Cerebellar cortex (tissue), 1 donor: ENCODE results near the gene MOB2.

Experiments used
- DNase-seq: peaks from one replicate; pipeline ENCODE4 v3.0.0-alpha.2; 2015; ENCODE audit warnings: low spot score

MOB2 gene, protein sequence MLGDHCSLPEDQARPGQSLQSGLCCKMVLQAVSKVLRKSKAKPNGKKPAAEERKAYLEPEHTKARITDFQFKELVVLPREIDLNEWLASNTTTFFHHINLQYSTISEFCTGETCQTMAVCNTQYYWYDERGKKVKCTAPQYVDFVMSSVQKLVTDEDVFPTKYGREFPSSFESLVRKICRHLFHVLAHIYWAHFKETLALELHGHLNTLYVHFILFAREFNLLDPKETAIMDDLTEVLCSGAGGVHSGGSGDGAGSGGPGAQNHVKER

DNA sequence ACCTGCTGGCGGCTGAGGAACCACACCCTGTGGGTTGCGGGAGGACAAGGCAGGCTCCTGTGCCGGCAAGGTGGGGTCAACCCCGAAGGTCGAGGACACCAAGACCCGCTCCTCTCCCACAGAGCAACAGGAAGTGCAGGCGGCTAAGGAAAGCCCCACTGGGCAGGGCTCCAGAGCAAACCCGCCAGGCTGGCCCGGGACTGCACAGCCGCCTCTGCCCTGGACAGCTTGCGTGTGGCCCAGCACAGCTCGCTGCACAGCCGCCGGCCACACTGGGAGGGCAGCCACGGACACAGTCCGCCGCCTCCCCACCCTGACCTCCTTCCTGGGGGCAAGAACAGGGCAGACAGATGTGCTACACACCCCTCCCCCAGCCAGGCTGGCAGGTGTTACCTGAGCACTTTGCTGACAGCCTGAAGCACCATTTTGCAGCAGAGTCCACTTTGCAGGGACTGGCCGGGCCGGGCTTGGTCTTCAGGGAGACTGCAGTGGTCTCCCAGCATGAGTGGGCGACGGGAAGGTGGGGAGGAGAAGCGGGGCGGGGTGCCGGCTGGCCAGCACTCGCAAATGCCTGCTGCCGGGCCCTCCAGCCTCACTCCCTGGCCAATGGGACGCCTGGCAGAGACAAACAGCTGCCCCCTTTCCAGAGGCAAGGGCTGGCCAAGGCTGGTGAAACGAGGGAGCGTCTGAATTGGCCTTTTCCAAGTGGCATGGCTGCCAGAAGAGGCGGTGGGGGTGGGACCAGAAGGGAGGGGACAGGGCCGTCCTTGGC, at the start of gene MOB2:
MOB2 (minus strand) TSS at position 726 of the 772 bp plus-strand sequence; CDS start at position 503, 223 bp downstream.
- no peak for DNase-seq

DNA sequence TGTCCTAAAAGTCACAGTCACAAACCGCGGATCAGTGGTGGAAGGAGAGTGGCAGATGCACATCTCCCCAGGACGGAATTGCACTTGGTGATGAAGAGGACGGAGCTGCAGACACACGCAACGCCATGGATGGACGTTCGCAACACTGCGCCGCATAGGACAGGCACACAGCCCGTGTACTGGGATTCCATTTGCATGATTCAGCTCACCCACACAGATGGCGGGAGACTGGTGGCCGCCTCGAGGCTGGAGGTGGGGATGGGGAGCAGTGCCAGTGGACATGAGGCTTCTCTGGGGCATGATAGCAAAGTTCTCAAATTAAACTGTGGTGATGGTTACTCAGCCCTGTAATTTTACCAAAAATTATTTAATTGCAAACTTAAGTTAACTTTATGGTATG, 48.1 kb upstream of the MOB2 start:
- no peak for DNase-seq

DNA sequence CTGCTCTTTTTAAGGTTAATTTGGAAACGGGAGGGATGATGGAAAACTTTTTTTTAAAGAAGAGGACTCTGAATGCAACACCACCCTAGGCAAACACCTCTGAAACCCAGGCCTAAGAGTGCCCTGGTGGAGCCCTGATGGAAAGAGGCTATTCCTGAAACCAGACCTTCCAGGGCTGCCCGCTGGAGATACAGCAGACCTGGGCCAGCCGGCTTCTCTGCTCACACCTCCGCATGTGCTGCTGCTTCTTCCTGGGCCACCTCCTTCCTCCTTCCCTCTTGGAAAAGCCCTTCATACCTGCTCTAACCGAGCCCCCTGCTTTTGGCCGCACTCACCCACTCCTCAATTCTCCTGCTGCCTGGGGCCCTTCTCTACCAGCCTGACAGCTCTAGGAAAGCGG, 47.6 kb upstream of the MOB2 start:
- DNase-seq = no peak

DNA sequence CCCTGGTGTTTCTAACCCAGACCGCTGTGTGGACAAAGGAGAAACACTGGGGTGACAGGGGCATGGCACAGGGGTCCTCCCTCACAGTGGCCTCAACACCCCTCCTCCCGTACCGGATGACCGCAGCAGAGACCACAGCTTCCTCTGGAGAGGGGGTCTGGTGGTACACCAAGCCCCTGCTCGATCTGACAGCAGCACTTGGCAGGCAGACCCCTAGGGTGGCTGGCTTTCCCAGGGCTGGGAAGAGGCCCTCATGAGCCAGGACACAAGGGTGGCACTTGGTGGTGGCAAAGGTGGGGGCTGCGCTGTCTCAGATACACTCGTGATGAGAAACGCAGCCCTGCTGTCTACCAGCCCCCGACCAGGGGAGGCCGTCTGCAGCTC, 46.8 kb upstream of the MOB2 start:
- DNase-seq = no peak

DNA sequence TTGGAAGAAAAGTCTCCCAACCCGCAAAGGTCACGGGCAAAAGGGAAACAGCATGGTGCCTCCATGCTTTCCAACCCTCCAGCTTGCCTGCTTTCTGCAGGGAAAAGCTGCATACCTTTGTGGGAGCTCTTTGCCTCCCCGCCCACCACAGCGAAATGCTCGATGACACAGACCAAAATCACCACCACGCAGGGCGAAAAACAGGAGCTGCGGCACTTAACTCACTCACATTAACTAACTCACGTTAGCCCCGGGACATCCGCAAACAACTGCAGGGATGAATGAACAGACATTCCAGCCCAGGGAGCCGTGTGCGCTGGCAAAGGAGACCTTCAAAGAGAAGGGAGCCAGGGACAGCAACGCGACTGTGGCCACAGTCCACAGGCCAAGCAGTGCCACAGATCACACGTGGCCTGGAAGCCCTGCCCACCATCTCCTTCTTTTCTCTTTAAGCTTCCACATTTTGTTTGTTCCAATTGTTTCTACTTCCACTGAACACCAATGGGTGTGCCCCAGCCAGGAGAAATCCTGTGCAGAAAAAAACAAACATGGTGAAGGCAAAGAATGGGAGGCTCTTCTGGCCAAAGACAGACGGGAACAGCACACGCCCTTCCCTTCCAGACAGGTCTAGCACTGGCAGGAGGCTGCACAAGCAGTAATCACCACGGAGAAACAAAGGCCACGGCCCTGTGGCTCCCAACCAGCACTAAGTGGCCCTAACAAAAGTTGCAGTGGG, 46.2 kb upstream of the MOB2 start:
- no peak for DNase-seq

DNA sequence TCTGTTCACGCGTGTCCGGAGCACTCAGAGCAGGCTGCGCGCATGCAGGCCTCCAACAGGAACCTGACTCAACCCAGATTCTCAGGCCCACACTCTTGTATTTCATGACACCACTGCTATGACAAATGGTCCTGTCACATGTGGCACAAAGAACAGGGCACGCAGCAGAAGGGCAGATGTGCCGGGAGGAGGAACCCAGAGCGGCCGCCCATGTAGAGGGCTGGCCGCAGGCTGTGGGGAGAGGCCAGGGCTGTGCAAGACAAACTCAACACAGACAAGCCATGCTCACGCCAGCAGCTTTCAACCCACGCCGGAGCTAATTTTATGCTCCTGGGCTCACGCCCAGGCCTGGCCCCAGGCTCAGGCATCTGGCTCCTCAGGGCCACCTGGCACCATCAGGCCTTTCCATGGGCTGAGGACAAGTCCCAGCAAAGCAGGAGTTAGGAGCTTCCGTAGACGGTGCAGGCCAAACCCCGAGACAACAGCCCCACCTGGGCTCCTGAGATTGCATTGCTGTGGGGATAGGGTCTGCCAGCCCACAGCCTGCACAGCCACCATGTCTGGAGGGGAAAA, 45.5 kb upstream of the MOB2 start:
- DNase-seq = peak; percentile 93

DNA sequence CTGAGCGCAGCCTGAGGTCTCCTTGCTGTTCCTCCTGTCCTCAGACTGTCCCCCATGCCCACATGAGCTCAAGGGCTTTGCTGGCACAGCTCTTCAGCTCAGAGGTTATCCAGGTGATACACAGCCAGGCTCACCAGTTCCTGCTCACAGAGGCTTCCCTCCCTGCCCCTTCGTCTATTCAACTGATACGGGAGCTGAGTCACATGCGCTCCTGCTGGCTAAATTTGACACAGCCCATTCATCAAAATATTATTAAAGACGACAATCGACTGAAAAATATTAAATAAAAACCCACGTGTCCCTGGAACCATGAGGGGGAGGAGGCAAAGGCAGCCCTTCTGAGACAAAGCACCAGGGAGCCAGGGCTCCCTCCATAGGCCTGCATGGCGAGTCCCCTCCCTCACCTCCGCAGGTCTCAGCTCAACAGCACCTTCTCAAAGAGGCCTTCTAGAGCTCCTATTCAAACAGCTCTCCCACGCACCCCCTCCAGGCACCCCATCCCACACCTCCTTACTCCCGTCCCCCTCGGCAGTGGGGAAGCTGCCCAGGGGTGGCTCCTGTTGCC, 45.0 kb upstream of the MOB2 start:
- DNase-seq = no peak

DNA sequence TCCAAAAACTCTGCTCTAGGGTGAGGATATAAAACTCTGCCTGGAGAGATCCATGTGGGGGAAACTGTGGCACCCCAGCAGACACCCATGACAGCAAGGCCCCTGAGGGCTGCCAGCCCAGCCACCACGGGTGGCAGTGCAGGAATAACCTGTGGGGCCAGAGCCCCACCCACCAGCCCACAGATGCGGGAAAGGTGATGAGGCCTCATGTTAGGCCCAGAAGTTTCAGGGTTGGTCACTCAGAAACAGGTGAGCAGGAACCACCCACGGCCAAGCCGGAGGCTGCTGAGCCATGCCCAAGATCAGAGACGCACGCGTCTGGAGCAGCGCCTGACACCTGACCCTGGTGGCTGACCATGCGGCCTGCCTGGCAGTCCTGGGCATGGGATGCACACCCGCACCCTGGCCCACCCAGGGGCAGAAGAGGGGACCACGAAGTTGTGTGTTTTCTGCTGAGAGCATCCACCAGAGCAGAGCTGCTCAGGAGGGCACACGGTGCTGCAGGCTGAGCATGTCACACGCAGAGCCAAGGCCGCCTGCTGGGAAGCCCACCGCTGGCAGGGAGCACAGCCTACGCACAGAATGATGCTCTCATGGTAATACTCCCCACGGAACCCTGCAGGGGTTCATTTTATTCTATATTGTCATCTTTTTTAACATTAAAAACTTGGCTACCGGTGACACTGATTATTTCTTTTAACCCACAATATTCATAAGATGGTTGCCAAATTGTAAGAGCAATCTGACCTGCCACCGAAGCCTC, 44.3 kb upstream of the MOB2 start:
- DNase-seq = no peak

DNA sequence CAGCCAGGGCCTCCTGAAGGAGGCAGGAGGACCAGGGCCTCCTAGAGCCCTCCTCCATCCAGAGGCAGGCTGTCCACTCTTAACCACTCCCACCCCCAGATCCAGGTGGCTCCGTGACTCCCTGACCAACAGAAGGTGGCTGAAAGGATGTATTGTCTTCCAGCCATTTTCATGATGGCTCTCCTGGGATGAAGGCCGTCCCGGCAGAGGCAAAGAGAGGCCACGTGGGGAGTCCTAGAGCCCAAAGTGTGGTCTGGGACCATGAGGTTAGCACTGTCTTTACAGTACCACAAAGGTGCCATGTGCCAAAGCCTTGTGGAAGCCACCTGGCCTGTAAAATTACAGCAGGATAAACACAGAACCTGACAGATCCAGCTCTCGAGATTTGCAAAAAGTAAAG, 43.2 kb upstream of the MOB2 start:
- DNase-seq = no peak

GRCh38 chr11:1529286-1529685, 42.7 kb upstream of the MOB2 start:
- DNase-seq = no peak

DNA sequence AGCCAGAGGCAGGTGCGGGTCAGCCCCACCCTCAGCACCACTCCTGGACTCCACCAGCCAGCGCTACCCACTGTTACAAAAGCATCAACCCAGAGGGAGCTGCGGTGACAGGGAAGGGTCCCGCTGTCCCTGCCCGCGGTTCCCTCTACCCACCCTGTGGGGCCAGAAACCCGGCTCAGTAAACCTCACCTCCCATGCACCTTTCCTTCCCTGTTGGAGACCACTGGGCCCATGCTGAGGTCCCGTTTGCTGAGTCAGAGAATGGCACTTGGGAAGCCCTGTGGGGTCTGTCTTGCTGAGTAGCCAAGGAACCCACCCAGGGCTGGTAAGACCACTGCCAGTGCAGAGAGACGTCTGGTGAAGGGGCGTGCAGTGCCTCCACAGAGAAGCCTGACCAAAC, 42.1 kb upstream of the MOB2 start:
- no peak for DNase-seq

- DNase-seq = no peak
Measured at GRCh38 chr11:1526785-1527184, 40.2 kb upstream of the MOB2 start.

- no peak for DNase-seq
Measured at GRCh38 chr11:1523779-1524178, 37.2 kb upstream of the MOB2 start.

DNA sequence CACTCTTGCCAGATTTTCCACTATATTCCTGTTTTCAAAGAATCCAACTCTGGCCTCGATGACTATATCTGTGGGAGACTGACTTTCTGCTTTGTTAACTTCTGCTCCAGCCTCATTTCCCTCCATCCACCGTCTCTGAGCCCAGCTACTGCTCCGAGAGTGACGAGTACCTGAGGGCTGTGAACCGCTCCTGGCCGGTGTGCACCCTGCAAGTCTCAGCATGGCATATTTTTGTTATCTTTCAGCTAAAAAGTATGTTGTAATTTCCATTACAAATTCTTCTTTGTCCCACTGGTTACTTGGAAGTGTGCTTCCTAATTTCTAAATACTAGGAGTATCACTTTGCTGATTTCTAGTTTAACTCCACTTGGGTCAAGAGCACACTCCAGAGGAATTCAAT, 36.5 kb upstream of the MOB2 start:
- no peak for DNase-seq

DNA sequence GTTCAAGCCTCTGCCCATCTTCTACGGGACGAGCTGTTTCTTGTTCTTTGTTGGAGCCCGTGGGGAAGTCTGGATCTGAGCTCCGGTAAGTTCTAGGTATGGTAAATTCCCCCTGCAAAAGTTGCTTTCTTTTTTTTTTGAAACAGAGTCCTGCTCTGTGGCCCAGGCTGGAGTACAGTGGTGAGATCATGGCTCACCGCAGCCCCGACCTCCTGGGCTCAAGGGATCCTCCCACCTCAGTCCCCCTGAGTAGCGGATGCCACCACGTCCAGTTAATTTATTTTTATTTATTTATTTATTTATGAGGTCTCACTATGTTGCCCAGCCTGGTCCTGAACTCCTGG, 35.5 kb upstream of the MOB2 start:
- DNase-seq = no peak

- no peak for DNase-seq
Measured at GRCh38 chr11:1521382-1522080, 35.0 kb upstream of the MOB2 start.

- DNase-seq = no peak
Measured at GRCh38 chr11:1520663-1521267, 34.2 kb upstream of the MOB2 start.

DNA sequence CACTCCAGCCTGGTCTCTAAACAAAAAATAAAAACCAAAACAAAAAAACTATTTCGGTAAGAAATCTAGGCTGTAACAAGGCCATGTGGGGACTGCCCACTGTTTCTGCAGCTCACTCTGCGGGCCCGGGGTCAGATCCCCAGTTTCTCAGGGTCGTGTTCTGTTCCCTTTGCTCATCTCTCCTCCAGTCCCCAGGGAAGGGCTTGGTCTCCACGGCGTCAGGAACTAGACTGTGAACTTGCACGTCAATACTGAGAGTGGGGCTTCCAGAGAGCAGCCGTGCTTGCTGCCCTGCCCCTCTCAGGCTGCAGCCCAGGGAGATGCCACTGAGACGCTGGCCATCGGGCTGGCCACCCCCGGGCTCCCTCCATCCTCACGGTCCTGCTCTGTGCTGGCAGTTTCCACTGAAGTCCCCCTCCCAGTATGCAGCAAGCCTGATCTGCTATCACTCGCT, 33.7 kb upstream of the MOB2 start:
- DNase-seq = no peak

DNA sequence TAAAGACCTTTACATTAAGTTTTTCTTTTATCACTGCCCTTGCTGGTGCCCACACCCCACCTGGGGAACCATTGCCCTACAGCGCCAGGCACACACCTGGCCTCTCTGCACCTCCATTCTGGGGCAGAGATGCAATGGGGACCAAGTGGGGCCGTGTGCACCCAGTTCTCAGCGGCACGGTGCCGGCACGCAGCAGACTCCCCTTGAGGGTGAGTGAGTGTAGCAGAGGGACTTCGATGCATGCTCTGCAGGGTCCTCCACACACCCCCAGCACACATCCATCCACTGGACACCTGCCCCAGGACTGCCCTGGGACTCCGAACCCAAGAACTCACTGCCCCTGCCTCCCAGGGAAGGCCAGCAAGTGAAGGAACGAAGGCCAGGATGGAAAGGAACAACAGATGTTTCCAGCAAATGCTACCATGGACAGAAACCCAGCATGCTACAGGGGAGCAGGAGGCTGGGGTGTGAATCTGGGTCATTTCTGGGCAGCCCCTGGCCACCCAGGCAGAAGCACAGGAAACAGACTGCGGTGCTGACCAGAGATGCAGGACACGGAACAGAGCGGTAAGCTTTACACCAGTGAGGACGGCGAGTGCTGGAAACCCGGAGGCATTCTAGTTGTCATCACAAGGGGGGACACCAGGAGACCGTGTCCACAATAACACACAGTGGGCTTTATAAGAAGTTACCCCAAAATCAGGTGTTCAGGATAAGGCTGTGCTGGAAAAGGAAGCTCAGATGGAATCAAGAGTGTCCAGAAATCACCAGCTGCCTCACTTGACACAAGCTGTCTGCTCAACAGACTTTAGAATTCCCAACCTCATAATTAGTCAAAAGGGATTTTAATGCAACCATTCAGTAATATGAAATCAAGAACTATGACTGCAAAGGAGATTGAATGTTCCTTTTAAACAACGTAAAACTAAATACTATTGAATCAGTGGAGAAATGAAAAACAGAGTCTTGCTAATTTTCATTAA, 32.7 kb upstream of the MOB2 start:
- peak; percentile 40 for DNase-seq
